IPS-18c (cell line): ENCODE results near the gene RMND1.
"Not testable (repeated sequence)": the region's sequence is repeated elsewhere in the genome, so short reads cannot be mapped to it uniquely, and the experiment has no call there.

Experiments used
- H3K4me3 ChIP-seq: 2 replicates; pipeline ENCODE4 v1.7.0; 2013; ENCODE audit warnings: low read depth, mild to moderate bottlenecking, low read length, moderate library complexity; ENCODE audit not compliant: insufficient read depth
- H3K9me3 ChIP-seq: one replicate; pipeline ENCODE4 v1.6.1; 2013; ENCODE audit warnings: mild to moderate bottlenecking, low read length, moderate library complexity; ENCODE audit not compliant: control insufficient read depth, insufficient read depth

RMND1 gene

DNA sequence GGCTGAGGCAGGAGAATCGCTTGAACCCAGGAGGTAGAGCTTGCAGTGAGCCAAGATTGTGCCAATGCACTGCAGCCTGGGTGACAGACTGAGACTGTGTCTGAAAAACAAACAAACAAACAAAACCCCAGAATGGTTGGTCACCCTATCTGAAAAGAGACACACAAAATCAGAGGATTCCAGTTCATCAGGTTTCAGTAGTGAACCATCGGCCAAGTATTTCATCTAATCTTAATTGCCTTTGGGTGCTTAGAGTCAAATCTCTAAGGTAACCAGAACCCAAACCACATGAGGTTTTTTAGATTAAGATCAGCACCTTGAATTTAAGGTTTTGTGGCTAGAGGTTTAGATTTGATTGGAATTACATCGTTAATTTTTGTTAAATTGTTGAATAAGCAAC lies 52.2 kb downstream of the RMND1 start:
- no peak overlapping the region for H3K4me3 ChIP-seq

DNA sequence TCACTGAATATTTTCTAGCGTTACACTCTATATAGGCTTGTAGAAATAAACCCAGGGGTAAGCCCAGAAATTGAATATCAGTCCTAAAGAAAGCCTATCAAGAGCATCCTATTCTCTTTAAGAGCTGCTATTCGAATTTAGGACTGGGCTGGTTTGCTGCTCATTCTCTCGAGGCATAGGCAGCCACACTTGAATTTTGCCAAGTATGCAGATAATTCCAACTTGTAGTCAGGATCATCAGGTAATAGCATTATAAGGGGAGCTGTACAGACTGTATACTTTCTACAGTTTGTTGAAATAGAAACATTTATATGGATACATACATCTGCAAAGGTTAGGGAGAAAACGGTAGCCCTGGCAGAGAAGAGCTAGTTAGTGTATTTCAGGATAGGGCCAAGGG lies 58.5 kb downstream of the RMND1 start:
- H3K9me3 ChIP-seq = no peaks in the 10 kb centered on the region
- H3K4me3 ChIP-seq = no peak overlapping the region

More for the DNA sequence above, 52.2 kb downstream of the RMND1 start:
- no peaks in the 10 kb centered on the region for H3K9me3 ChIP-seq

DNA sequence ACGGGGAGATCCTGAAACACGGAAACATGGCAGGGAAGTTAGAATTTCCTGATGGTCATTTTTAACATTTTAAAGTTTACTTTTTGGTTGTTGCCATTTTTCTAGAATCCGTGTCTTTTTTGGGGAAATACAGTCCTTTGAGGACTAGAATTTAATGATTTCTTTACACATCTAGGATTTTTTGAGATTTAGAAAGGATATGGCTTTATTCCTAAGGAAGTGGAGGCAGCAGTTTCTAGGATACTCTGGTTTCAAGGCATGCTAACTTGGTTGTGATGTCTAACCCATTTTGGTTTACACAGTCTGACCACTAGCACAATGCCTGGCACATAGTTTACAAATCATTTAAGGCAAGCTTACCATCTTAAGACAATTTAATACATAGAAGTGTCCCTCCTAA lies 59.5 kb downstream of the RMND1 start:
- no peaks in the 10 kb centered on the region for H3K9me3 ChIP-seq
- H3K4me3 ChIP-seq = peak overlapping the region; percentile 66; the same call in 1 of the 2 replicates

DNA sequence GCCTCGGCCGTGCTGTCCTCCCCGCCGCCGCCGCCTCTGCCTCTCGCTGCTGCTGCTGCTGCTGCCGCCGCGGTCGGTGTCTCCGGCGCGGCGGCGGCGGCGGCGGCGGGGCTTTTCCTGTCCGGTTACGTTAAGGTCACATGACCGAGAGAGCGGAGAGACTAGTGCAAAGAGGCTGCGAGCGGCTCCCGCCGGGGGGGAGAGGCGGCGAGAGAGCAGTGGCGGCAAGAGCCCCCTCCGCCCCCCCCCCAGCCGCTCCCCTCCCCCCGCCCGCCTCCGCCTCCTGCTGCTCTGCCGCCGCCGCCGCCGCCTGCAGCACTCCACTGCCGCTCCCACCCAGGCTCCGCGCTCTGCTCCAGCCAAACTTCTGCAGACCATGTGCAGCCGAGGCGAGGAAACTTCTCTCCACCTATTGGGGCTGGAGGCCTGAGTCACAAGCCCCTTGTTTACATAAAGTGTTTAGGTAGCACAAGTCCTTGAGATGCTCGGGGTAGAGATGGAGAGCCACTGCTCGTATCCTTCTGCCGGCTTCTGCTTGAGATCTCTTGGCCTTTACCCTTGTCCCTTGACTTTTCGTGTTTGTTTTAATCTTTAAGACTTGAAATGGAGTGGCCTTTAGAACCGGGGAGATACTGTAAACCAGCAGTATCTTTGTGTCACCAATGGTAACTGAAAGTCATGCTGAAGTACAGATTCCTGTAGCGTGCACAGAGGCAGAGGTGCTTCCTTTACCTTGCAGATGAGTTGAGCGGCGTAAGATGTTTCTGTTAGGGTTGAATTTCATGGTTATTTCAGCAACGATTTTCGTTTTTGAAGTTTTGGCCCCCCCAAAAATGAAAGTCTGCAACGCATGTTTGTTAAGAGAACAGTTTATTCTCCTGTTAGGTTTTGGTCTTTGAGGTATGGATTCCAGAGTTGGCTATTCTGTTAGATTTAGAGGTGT lies 60.2 kb downstream of the RMND1 start, which contains the start of gene ZBTB2:
Gene ZBTB2 (minus strand): TSS at position 89 of the 943 bp plus-strand sequence. CDS start 17,922 bp downstream, outside the sequence.
- Histone ChIP-seq H3K4me3 (peak within 1 kb of the TSS; percentile 91), H3K9me3 (no peaks in the 10 kb centered on the region)

DNA sequence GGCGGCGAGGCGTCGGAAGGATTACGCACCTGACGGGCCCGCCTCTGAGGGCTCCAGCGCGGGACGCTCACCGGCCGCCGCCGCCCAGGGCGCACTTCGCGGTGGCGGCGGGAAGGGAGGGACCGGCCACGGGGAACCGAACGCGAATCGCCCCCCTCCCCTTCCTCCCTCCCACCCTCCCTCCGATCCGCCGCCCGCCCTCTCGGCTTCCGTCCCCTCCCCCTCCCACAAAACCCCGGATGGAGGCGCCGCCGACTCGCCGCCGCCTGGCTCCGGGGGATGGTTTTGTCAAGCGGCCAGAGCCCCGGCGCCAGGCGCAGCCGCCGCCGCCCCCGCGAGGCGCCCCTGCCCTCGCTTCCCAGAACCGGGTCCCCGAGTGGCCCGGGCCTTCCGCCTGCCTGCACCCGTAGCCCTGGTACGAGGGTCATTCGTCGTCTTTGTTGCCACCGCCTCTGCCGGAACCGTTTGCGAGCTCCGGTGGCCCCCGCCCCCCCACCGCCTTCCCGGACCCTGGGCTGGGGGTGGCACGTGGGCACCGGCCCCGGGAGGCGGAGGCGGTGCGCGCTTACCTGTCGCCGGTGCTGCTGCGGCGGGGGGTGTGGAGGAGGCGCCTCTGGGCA lies 61.0 kb downstream of the RMND1 start:
- H3K9me3 ChIP-seq = no peaks in the 10 kb centered on the region
- H3K4me3 ChIP-seq = peak overlapping the region; percentile 91

DNA sequence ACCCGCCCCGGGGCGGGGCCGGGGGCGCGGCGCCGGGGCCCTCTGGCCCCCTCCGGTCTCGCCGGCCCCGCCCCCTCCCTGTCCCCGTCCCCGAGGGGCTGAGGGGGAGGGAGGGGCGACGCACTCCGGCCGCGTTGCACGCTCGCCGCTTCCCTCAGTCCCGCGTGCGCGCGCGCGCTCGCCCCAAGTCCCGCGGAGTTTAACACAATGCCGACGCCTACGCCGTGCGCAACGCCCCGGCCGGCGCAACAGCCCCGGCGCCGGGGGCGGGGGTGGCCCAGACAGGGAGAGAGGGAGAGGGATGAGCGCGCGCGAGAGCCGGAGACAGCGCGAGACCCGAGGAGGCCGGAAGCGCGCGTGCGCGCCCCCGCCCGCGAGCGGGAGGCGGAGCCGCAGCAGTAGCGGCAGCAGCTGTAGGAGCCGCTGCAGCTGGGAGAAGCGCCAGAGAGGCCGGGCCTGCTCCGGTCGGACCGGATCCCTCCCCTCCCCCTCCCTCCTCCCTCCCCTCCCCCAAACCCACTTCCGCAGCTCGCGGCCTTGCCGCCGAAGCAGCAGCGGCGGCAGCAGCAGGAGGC lies 61.6 kb downstream of the RMND1 start:
- Histone ChIP-seq H3K9me3 (no peaks in the 10 kb centered on the region), H3K4me3 (peak overlapping the region; percentile 91)

DNA sequence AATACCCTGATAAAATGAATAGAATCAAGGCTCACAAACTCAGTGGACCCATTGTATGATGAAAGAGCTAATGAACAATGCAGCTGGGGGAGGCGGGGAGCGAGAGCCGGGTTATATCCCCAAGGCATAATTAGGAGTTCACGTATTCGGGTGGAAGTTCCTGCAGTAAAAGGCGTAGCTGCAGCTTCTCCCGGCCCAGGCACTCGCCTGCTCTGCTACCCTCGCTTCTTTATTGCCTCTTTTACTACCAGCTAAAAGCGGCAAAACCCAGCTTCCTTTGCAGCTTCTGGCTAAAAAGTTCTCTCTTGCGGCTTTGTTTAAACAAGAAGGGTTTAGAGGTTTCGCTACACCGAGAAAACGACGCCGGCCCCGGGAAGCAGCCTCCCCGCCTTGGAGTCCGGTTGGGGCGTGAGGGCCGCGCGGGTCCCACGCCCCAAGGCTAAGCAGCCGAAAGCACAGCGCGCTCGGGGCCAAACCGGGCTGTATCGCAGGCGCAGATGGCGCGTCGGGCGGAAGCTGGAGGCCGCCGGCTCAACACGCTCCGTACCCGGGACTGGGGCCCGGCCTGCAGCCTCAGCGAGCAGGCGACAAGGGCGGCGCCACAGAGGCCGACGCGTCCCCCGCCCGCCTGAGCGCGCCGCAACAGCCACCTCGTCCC lies 62.2 kb downstream of the RMND1 start:
- H3K4me3 ChIP-seq = peak overlapping the region; percentile 91
- no peaks in the 10 kb centered on the region for H3K9me3 ChIP-seq

DNA sequence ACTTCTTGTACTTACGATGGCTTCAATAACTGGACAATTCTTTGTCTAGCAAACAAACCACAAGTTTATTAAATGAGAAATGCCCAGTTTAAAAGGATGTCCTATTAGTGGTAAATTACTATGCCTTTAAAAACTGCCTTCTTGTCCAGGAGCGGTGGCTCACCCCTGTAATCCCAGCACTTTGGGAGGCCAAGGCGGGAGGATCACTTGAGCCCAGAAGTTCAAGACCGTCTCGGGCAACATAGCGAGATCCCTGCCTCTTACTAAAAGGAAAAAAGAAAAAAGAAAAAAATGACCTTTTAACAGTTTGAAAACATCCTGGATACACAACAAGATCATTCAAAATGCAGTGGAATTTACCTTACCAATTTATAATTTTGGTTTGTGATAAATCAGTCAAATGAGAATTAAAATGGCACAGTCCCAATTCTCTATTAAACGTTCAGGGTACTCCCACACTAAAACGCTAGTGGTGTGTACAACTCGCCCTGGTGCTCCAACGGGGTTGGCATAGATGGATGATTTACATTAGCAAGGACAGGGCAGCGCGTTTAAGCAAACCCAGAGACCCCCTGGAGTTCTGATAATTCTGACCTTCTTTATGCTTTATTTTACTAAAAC lies 62.8 kb downstream of the RMND1 start:
- no peaks in the 10 kb centered on the region for H3K9me3 ChIP-seq
- H3K4me3 ChIP-seq = peak overlapping the region; percentile 91

DNA sequence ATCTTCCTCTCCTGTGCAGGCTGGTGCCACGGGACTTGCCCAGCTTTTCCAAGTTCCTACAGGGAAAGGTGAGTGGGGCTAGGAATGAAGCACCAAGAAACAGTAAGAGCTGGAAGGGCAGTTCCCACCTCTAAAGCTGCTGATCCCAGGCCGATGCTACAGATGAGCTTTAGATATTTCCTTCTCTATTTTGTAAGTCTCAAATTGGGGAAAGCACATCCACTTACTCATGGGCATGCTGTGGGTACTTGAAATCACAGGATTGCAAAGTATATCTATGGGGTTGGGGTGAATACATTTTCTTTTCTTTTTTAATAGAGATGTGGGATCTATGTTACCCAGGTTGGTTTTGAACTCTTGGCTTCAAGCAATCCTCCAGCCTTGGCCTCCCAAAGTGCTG lies 63.7 kb downstream of the RMND1 start:
- H3K9me3 ChIP-seq = no peaks in the 10 kb centered on the region
- H3K4me3 ChIP-seq = no peak overlapping the region

DNA sequence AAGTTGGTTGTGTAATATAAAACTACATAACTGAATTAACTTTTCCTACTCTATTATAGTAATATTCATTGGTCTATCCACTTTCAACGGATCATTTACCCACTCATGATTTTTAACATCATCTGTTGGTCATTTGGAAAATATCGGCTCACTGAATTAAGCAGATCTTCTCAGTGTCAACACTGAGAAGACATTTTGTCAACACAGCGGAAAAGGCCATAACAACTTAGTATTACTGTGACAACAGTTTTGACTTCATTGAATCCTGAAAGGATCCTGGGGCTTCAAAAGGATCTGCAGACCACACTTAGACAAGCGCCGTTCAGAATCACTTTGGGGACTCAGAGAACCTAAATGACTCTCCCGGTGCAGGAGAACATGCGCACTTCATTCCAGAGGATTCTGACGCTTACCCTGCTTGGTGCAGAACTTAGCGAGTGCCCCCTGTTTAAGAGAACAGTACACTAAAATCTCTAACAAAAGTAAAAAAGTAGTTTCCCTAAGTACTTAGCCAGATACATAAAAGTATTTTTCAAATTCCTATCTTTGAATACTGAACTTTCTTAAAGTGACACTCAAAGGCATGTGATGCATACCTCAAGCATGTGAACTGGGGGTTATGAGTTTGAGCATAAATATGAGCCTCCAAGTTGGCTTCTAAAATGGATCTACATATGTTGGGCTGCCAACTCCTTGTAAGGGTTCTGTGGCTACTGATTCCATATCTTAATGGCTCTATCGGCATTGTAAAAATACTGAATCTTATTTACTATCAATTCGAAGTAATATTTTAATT lies 64.6 kb downstream of the RMND1 start:
- H3K4me3 ChIP-seq = no peak overlapping the region
- no peaks in the 10 kb centered on the region for H3K9me3 ChIP-seq

DNA sequence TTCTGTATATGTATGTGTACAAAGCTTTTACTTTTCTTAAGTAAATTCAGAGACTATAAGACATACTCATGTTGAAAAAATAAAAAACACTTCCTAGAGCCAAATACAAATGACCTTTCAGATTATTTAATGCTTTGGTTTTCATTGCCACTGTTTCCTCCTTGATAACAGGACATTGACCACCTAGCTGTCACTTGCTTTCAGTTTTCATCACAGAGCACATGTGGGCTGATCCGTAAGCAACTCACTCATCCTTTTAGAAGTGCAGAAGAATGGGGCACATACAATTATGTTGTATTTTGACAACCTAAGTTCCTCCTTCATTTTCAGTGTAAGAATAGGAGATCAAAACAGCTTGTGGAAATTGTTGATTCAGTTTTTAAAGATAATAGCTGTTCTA lies 66.7 kb downstream of the RMND1 start:
- H3K4me3 ChIP-seq = no peak overlapping the region
- no peaks in the 10 kb centered on the region for H3K9me3 ChIP-seq

DNA sequence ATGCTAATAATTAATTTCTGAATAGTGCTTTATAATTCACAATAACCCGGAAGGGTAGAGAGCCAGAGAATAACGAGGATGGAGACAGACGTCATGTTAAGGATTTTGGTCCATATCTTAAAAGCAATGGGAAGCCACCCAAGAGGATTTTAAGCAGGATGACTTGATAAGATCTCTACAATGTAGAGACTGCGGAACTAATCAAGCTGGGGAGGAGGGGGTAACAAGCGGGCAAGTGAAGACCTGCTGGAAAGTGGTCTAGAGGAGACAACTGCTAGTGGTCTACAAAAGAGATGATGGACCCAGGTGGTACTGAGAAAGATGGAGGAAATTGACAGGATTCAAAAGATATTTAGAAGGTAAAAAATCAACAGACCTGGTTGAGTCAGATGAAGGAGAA lies 67.8 kb downstream of the RMND1 start:
- Histone ChIP-seq H3K4me3 (no peak overlapping the region), H3K9me3 (no peaks in the 10 kb centered on the region)

DNA sequence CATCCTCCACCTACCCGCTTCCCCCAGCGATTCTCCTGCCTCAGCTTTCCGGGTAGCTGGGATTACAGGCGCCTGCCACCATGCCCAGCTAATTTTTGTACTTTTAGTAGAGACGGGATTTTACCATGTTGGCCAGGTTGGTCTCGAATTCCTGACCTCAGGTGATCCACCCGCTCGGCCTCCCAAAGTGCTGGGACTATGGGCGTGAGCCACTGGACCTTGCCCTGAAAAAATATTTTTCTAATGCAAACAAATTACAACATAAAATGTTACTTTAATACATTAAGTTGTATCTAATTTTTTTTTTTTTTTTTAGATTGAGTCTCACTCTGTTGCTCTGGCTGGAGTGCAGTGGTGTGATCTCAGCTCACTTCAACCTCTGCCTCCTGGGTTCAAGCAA lies 69.3 kb downstream of the RMND1 start:
- H3K9me3 ChIP-seq, H3K4me3 ChIP-seq: not testable (repeated sequence)

DNA sequence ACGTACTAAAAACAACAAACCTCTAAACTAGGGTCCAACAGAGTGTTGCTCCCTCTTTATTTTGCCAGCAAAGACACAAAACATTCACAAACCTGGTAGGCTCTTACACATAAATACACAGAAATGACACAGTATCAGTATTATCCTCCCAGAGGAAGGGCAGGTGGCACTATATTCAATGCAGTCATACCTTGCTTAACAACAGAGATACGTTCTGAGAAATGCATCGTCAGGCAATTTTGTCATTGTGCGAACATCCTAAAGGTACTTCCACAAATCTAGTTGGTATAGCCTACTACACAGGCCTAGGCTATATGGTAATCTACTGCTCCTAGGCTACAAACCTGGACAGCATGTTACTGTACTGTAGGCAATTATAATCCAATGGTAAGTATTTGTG lies 70.2 kb downstream of the RMND1 start:
- Histone ChIP-seq H3K9me3 (no peaks in the 10 kb centered on the region), H3K4me3 (no peak overlapping the region)

DNA sequence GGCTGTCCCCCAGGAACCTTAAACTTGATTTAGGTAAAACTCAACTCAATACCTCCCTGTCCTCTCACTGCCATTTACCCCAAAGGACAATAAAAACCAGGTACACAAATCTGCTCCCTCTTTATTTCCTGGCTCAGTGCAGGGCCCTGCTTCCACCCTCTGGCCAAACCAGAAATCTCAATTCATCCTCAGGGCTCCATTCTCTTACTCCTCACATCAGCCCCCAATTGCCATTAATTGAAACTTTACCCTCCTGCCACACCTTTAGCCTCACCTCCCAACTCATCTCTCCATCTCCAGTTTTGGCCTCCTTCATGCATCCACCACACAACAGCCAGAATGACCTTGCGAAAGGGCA lies 71.1 kb downstream of the RMND1 start:
- Histone ChIP-seq H3K4me3 (no peak overlapping the region), H3K9me3 (no peaks in the 10 kb centered on the region)

DNA sequence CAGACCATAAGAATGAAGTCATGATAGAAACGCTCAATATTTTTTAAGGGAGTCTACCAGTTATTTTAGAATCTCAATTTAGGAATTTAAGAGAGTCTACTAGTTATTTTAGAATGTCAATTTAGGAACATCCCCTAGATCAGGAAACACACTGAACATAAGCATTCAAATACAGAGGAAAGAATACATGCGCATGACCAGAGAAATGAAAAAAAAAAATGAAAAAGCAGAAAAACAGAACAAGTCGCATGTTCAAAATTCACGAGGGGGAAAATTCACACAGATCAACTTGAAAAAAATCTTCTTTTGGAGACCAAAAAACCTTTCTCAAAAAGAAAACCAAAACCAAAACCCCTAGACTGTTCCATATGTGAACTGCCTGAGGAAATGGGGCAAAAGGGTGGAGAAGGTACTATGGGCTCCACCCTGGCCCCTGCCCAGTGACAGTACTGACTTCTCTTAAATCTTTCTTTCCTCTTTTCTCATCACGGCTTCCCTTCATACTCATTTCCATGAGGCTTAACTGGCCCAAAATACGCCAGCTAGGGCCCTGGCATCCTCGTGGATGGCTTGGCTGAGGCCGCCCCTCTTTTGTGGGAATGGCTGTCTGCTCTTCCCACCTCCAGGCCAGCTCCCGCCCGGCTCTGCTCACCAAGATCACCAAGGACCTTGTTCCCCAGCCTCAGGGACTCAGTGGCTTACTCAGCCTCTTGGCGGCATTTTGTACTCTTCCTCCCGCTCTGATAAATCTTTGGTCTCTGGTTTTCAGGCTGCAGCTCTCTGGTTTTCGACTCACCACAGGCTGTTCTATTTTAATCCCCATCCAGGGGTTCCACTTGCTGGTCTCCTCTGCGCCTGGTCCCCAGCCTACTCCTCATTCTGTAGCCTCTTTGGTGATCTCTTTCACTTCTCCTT lies 71.7 kb downstream of the RMND1 start:
- H3K9me3 ChIP-seq = no peaks in the 10 kb centered on the region
- H3K4me3 ChIP-seq = no peak overlapping the region
